A549 (cell line): ENCODE results near the gene SUSD3. TPM values are rescaled to one million over a fixed set of nuclear protein-coding genes. Genes with fewer than 3 reads are reported as not detected.

Experiments used
- ATAC-seq, 2 experiments: fragments of 200-7000 bp in 1 of 2; fragments of >200 bp in 1 of 2; cut with Nextera tagmentation in 1 of 2; cut with Tn5 transposase in 1 of 2; 3 replicates each; pipeline versions ENCODE4 v1.8.0 to v1.9.1; 2018 to 2020; ENCODE audit warnings: mild to moderate bottlenecking in 1 of 2, moderate library complexity in 1 of 2
- CTCF ChIA-PET: fragments of 300-600 bp; sonication (Branson Sonifier 250); formaldehyde crosslinking; extraction: SDS; loops from one replicate; lab custom pipeline; 2021; ENCODE audit warnings: antibody characterized with exemption, inconsistent platforms; lab: Yijun Ruan, JAX
- POLR2A ChIA-PET: fragments of 350-600 bp; formaldehyde crosslinking; extraction: SDS; loops from one replicate; lab custom pipeline; 2021; ENCODE audit warnings: antibody characterized with exemption, inconsistent platforms; lab: Yijun Ruan, JAX
- DNase-seq, 2 experiments: peaks; one replicate each; pipeline versions ENCODE4 v3.0.0 to v3.0.0-alpha.2; 2011 to 2016; ENCODE audit warnings: low read depth in 1 of 2, low spot score in 1 of 2
- FAIRE-seq: peaks from 2 replicates; lab custom pipeline; 2011; peaks lifted over from hg19 to GRCh38; lab: Jason Lieb, UNC
- H3K27ac ChIP-seq, 2 experiments: fragments of >200 bp; sonication (Bioruptor Twin); formaldehyde crosslinking; 3 replicates each; pipeline ENCODE4 v1.5.1; 2016 to 2017
- H3K4me1 ChIP-seq: fragments of >200 bp; sonication (Bioruptor Twin); formaldehyde crosslinking; 3 replicates; pipeline ENCODE4 v1.6.1; 2016
- H3K4me2 ChIP-seq: fragments of >200 bp; sonication (Bioruptor Twin); formaldehyde crosslinking; 3 replicates; pipeline ENCODE4 v1.6.1; 2016
- H3K4me3 ChIP-seq: fragments of >200 bp; sonication (Bioruptor Twin); formaldehyde crosslinking; 3 replicates; pipeline ENCODE4 v1.5.1; 2016
- H3K9me3 ChIP-seq: fragments of >200 bp; sonication (Bioruptor Twin); formaldehyde crosslinking; 3 replicates; pipeline ENCODE4 v1.6.1; 2016
- CBX8 ChIP-seq: fragments of 200-600 bp; sonication (generic); IDR thresholded peaks from 2 replicates; pipeline ENCODE4 v1.6.1; 2016
- CEBPB ChIP-seq, 2 experiments: fragments of >200 bp in 1 of 2; sonication (Bioruptor Twin) in 1 of 2; formaldehyde crosslinking in 1 of 2; IDR thresholded peaks; 2 replicates each; pipeline ENCODE4 v1.6.1; 2012 to 2016
- CHD2 ChIP-seq: fragments of 150-350 bp; IDR thresholded peaks from 2 replicates; pipeline ENCODE4 v1.6.1; 2014; ENCODE audit warnings: low read length; ENCODE audit not compliant: partially characterized antibody
- CHD4 ChIP-seq: fragments of 200-600 bp; sonication (generic); IDR thresholded peaks from 2 replicates; pipeline ENCODE4 v1.6.1; 2016; ENCODE audit warnings: antibody characterized with exemption, mild to moderate bottlenecking, borderline replicate concordance
- CTCF ChIP-seq: fragments of >200 bp; sonication (Bioruptor Twin); formaldehyde crosslinking; IDR thresholded peaks from 3 replicates; pipeline ENCODE4 v1.5.1; 2016
- E2F6 ChIP-seq: IDR thresholded peaks from 2 replicates; pipeline ENCODE4 v1.6.1; 2012; ENCODE audit warnings: low read depth, borderline replicate concordance
- ESRRA ChIP-seq: fragments of 150-350 bp; IDR thresholded peaks from 2 replicates; pipeline ENCODE4 v1.6.1; 2014; ENCODE audit warnings: mild to moderate bottlenecking, low read length, borderline replicate concordance
- FOSB ChIP-seq: fragments of 250-450 bp; sonication (Bioruptor Pico); IDR thresholded peaks from 2 replicates; pipeline ENCODE4 v1.5.0; 2020; ENCODE audit warnings: mild to moderate bottlenecking, moderate library complexity
- FOSL2 ChIP-seq, 2 experiments: fragments of 450-650 bp in 1 of 2; fragments of >200 bp in 1 of 2; sonication (Bioruptor Twin) in 1 of 2; formaldehyde crosslinking; IDR thresholded peaks; 2 replicates each; pipeline versions ENCODE4 v1.5.0 to v1.6.1; 2016 to 2020; ENCODE audit warnings: mild to moderate bottlenecking in 1 of 2, moderate library complexity in 1 of 2
- GATA3 ChIP-seq: IDR thresholded peaks from 2 replicates; pipeline ENCODE4 v1.6.1; 2012; ENCODE audit warnings: borderline replicate concordance
- HDAC2 ChIP-seq: fragments of 200-600 bp; sonication (generic); IDR thresholded peaks from 2 replicates; pipeline ENCODE4 v1.6.1; 2016
- HEYL ChIP-seq: fragments of 250-450 bp; sonication (Bioruptor Pico); IDR thresholded peaks from 2 replicates; pipeline ENCODE4 v1.8.0; 2021; ENCODE audit warnings: mild to moderate bottlenecking, moderate library complexity
- HMGXB4 ChIP-seq: fragments of 250-450 bp; sonication (Bioruptor Pico); IDR thresholded peaks from 2 replicates; pipeline ENCODE4 v1.5.0; 2021; ENCODE audit warnings: mild to moderate bottlenecking, moderate library complexity, borderline replicate concordance
- HOXB5 ChIP-seq: fragments of 250-450 bp; sonication (Bioruptor Pico); IDR thresholded peaks from 2 replicates; pipeline ENCODE4 v1.5.0; 2020; ENCODE audit warnings: mild to moderate bottlenecking, moderate library complexity
- KDM1A ChIP-seq: fragments of 200-600 bp; sonication (generic); IDR thresholded peaks from 2 replicates; pipeline ENCODE4 v1.6.1; 2016; ENCODE audit warnings: low read depth, mild to moderate bottlenecking
- MAZ ChIP-seq: fragments of 150-350 bp; IDR thresholded peaks from 2 replicates; pipeline ENCODE4 v1.6.1; 2014; ENCODE audit warnings: antibody characterized with exemption, low read depth, low read length, borderline replicate concordance
- MYC ChIP-seq: IDR thresholded peaks from 2 replicates; pipeline ENCODE4 v1.6.1; 2012; ENCODE audit warnings: mild to moderate bottlenecking, inconsistent platforms, low read length, improper control_type of control experiment, borderline replicate concordance
- NFE2L2 ChIP-seq: fragments of 150-350 bp; conservative IDR thresholded peaks from 2 replicates; pipeline ENCODE4 v1.6.1; 2014; ENCODE audit warnings: low read length
- NPAS2 ChIP-seq: fragments of 250-450 bp; sonication (Bioruptor Pico); IDR thresholded peaks from 2 replicates; pipeline ENCODE4 v1.8.0; 2022; ENCODE audit warnings: mild to moderate bottlenecking, moderate library complexity, borderline replicate concordance
- PBX3 ChIP-seq: IDR thresholded peaks from 2 replicates; pipeline ENCODE4 v1.6.1; 2012
- RAD21 ChIP-seq, 2 experiments: fragments of >200 bp in 1 of 2; sonication (Bioruptor Twin) in 1 of 2; formaldehyde crosslinking in 1 of 2; IDR thresholded peaks in 1 of 2; conservative IDR thresholded peaks in 1 of 2; 2 replicates in 1 of 2; 3 replicates in 1 of 2; pipeline ENCODE4 v1.6.1; 2012 to 2018; ENCODE audit warnings: inconsistent platforms in 1 of 2
- RARB ChIP-seq: fragments of 250-450 bp; sonication (Bioruptor Pico); IDR thresholded peaks from 2 replicates; pipeline ENCODE4 v1.8.0; 2021; ENCODE audit warnings: mild to moderate bottlenecking, moderate library complexity
- REST ChIP-seq: fragments of 200-600 bp; sonication (generic); IDR thresholded peaks from 2 replicates; pipeline ENCODE4 v1.6.1; 2016; ENCODE audit warnings: antibody characterized with exemption, mild to moderate bottlenecking, moderate library complexity
- SREBF2 ChIP-seq: fragments of 450-650 bp; IDR thresholded peaks from 2 replicates; pipeline ENCODE4 v1.6.1; 2014; ENCODE audit warnings: mild to moderate bottlenecking, moderate library complexity
- TP53 ChIP-seq: fragments of 250-450 bp; sonication (Bioruptor Pico); IDR thresholded peaks from 2 replicates; pipeline ENCODE4 v1.5.0; 2021; ENCODE audit warnings: mild to moderate bottlenecking, moderate library complexity
- ZFP36 ChIP-seq: fragments of 450-650 bp; IDR thresholded peaks from 2 replicates; pipeline ENCODE4 v1.6.1; 2014; ENCODE audit warnings: borderline replicate concordance; ENCODE audit not compliant: partially characterized antibody
- ZNF302 ChIP-seq: fragments of 250-450 bp; sonication (Bioruptor Pico); IDR thresholded peaks from 2 replicates; pipeline ENCODE4 v1.9.0; 2021; ENCODE audit warnings: inconsistent platforms, mild to moderate bottlenecking, moderate library complexity
- WGBS: methylation state at CpG from one replicate; pipeline ENCODE4 v1.1.6; 2017; ENCODE audit errors: missing lambda C conversion rate; 5-methylcytosine and 5-hydroxymethylcytosine counted together
- polyA plus RNA-seq, 4 experiments: library from polyadenylated mRNA; depleted of rRNA in 3 of 4; stranded (reverse); fragments of >200 nt; fragmentation: RNase III in 1 of 4; extraction: RNeasy Plus Mini Kit Qiagen cat#74134 plus additional on column Dnase treatment in 1 of 4; gene quantifications; 2 replicates in 3 of 4; 3 replicates in 1 of 4; pipeline ENCODE4 v1.2.3, GENCODE V29; 2011 to 2017

The SUSD3 gene
- polyA plus RNA-seq, 2 of the 4 experiments (the other 2 are of a cell fraction): 0.27 to 0.34 TPM

GRCh38 chr9:93035821-93036351, 22.6 kb upstream of the SUSD3 start:
- Histone ChIP-seq H3K4me2 (no peak overlapping the region), H3K4me1 (no peaks in the 10 kb centered on the region), H3K27ac (no peak overlapping the region), H3K9me3 (no peaks in the 10 kb centered on the region), H3K4me3 (no peak overlapping the region)
- ChIA-PET POLR2A (no interaction called here), CTCF (interaction anchor here (1.0 to 1.7 kb wide), 3 partner anchors 12 to 32 kb away, joined by 3 to 5 read pairs (median 4); no protein-coding TSS in a partner anchor)
- ATAC-seq: peak in 1 of 2 experiments; percentile 45; a peak in 3 of 6 replicates
- 60% methylated on average over 10 of the region's 13 CpGs for WGBS
- TF ChIP-seq HMGXB4 (no peak), RAD21 (conservative IDR thresholded peaks at IDR 0.05 in 1 of 2, IDR thresholded peaks at IDR 0.05 in 1 of 2) (no peak), HOXB5 (no peak), CEBPB (IDR thresholded peaks at IDR 0.05) (no peak), CHD2 (no peak), FOSB (CRISPR knock-in tag) (no peak), GATA3 (no peak), MAZ (no peak), CHD4 (no peak), TP53 (CRISPR knock-in tag) (no peak), HEYL (CRISPR knock-in tag) (no peak)
- no peak for FAIRE-seq
- DNase-seq: no peak

- DNase-seq (no peak), ATAC-seq (no peak), FAIRE-seq (no peak)
- ChIA-PET POLR2A (no interaction called here), CTCF (interaction anchor here (1.0 to 1.1 kb wide), 2 partner anchors 19 to 80 kb away, joined by 3 to 4 read pairs; no protein-coding TSS in a partner anchor)
- no peak for TF ChIP-seq HEYL (CRISPR knock-in tag)
- TF ChIP-seq E2F6: no peak
- no peak for TF ChIP-seq NFE2L2
- TF ChIP-seq REST: no peak
- TF ChIP-seq CBX8: no peak
- TF ChIP-seq CEBPB (IDR thresholded peaks at IDR 0.05): no peak
- TF ChIP-seq KDM1A: no peak
- no peak for TF ChIP-seq SREBF2
- no peak for TF ChIP-seq NPAS2 (CRISPR knock-in tag)
- no peak for TF ChIP-seq CTCF
- TF ChIP-seq ZFP36: no peak
- no peak for TF ChIP-seq MYC
- TF ChIP-seq HDAC2: no peak
- no peak for TF ChIP-seq ZNF302 (CRISPR knock-in tag)
- no peak for TF ChIP-seq FOSL2 (IDR thresholded peaks at IDR 0.05)
- no peak for TF ChIP-seq FOSL2 (CRISPR knock-in tag; IDR thresholded peaks at IDR 0.05)
- TF ChIP-seq MAZ: no peak
- TF ChIP-seq PBX3: no peak
- TF ChIP-seq HOXB5: no peak
- no peak for TF ChIP-seq ESRRA
- no peak for TF ChIP-seq RARB
- Histone ChIP-seq H3K4me3 (no peak overlapping the region), H3K4me2 (no peak overlapping the region), H3K4me1 (no peaks in the 10 kb centered on the region), H3K9me3 (no peaks in the 10 kb centered on the region), H3K27ac (no peak overlapping the region)
- 66% methylated on average over 13 of the region's 13 CpGs for WGBS
These were observed 21.5 kb upstream of the SUSD3 start for GRCh38 chr9:93036887-93037475.
